Measurements from ENCODE around the gene VWA7. TPM values are rescaled to one million over a fixed set of nuclear protein-coding genes. Genes with fewer than 3 reads are reported as not detected.
"Not testable (repeated sequence)": the region's sequence is repeated elsewhere in the genome, so short reads cannot be mapped to it uniquely, and the experiment has no call there.

The VWA7 gene
- total and polyA plus RNA-seq, 2 donors from 2014 or later: 10.2 to 32.5 TPM

DNA sequence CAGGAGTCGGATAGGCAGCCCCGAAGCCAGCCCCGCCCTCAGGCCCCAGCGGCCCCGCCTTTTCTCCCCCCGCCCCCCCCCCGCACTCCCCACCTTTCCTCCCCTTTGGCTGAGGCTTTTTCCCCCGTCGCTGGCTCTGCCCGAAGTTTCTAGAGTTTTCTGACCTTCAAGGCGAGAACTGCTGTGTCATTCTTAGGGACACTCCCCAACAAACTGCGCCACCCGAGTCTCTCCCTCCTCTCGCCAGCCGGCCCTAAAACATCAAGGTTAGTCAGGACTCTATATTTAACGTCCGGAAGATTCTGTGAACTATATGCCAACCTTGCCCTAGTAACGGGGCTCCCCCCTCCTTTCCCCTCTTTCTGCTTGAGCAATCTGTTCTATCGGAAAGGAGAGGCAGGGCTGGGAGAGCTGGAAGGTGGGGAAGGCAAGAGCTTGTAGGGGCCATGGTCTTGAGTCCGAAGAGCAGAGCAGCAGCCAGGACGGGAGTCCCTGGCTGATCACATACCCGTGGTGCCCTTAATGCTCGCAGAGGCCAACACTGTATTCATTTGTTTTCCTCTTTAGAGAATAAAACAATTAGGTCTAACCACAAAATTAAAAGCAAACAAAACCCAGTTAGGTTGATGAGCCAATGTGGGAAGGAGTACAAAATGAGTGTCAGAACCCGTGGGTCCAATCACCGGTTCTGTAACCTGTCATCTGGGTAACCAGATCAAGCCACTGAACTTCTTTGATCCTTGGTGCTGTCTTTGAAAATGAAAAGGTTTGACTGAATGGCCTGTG lies 45.1 kb upstream of the VWA7 start:
- H3K9me3 ChIP-seq (ENCODE audit: control insufficient read depth in 2 of 3, insufficient read depth in 1 of 3, low read length in 3 of 3): no peaks in the 10 kb centered on the region
- H3K4me1 ChIP-seq (ENCODE audit: control insufficient read depth in 2 of 3, insufficient read depth in 2 of 3, low read depth in 1 of 3, low read length in 3 of 3): peaks cover 5 to 22% (median 18%) of the 10 kb centered on the region in 3 donors
- peak overlapping the region; percentile 80 to 100 (median 100) for H3K9ac ChIP-seq (ENCODE audit: low read length in 3 of 3)
- no peaks in the 10 kb centered on the region for H3K27me3 ChIP-seq (ENCODE audit: control insufficient read depth, insufficient read depth, low read length)
- DNase-seq (peak; percentile 78 to 92 (median 86)), FAIRE-seq (no peak)
- intact Hi-C loops (cut with DNase I): no loop called here
- peak overlapping the region; percentile 73 to 87 (median 85) for H3K4me3 ChIP-seq (ENCODE audit: low read length in 3 of 3)
- TF ChIP-seq, protein P1, sequence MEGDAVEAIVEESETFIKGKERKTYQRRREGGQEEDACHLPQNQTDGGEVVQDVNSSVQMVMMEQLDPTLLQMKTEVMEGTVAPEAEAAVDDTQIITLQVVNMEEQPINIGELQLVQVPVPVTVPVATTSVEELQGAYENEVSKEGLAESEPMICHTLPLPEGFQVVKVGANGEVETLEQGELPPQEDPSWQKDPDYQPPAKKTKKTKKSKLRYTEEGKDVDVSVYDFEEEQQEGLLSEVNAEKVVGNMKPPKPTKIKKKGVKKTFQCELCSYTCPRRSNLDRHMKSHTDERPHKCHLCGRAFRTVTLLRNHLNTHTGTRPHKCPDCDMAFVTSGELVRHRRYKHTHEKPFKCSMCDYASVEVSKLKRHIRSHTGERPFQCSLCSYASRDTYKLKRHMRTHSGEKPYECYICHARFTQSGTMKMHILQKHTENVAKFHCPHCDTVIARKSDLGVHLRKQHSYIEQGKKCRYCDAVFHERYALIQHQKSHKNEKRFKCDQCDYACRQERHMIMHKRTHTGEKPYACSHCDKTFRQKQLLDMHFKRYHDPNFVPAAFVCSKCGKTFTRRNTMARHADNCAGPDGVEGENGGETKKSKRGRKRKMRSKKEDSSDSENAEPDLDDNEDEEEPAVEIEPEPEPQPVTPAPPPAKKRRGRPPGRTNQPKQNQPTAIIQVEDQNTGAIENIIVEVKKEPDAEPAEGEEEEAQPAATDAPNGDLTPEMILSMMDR (IDR thresholded peaks at IDR 0.05; ENCODE audit: borderline replicate concordance, extremely low read depth, insufficient read depth): no peak
- H3K36me3 ChIP-seq (ENCODE audit: control insufficient read depth in 2 of 3, insufficient read depth in 3 of 3, low read length in 3 of 3): no peaks in the 10 kb centered on the region
- H3K27ac ChIP-seq (ENCODE audit: low read depth in 2 of 2, low read length in 2 of 2): peak overlapping the region; percentile 99 to 100

DNA sequence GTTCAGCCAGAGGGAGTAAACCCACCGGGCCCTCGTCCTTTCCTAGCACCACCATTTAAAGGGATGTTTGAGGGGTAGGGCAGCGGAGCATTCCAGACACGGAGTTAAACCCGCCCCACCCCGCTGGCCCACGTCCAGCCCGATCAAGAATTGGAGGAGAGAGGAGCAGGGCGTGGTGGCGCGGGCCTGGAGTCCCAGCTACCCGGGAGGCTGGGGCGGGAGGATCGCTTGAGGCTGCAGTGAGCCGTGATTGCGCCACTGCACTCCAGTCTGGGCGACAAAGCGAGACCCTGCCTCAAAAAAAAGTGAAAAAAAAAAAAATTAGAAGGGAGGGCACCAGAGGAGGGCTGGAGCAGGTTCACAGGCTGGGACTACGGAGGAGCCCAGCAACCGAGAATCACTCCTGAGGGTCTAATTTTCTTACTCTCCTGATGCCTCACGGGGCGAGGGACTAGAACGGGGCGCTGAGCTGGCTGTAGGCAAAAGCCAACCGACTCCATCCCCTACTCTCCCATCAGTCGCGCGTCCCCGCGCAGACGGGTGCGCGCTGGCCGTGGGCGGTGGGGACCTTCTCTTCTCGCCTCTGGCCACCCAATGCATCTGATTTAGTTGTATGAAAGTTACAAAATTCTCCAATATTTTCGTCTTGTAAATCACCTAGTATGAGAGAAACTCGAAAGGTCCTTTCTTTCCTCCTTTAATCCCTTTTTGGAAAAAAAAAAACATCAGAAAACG lies 44.3 kb upstream of the VWA7 start:
- intact Hi-C loops (cut with DNase I): no loop called here
- Histone ChIP-seq H3K4me1 (ENCODE audit: control insufficient read depth in 2 of 3, insufficient read depth in 2 of 3, low read depth in 1 of 3, low read length in 3 of 3) (peaks cover 2 to 22% (median 14%) of the 10 kb centered on the region in 3 donors), H3K27me3 (ENCODE audit: control insufficient read depth, insufficient read depth, low read length) (no peaks in the 10 kb centered on the region), H3K9ac (ENCODE audit: low read length in 3 of 3) (peak overlapping the region; percentile 80 to 100 (median 93)), H3K27ac (ENCODE audit: low read depth in 2 of 2, low read length in 2 of 2) (peak overlapping the region; percentile 99 to 100), H3K36me3 (ENCODE audit: control insufficient read depth in 2 of 3, insufficient read depth in 3 of 3, low read length in 3 of 3) (no peaks in the 10 kb centered on the region), H3K9me3 (ENCODE audit: control insufficient read depth in 2 of 3, insufficient read depth in 1 of 3, low read length in 3 of 3) (no peaks in the 10 kb centered on the region), H3K4me3 (ENCODE audit: low read length in 3 of 3) (peak overlapping the region; percentile 72 to 87 (median 73))
- peak; percentile 59 to 91 (median 86) for DNase-seq
- no peak for FAIRE-seq
- TF ChIP-seq, protein P1 (IDR thresholded peaks at IDR 0.05; ENCODE audit: borderline replicate concordance, extremely low read depth, insufficient read depth): no peak

DNA sequence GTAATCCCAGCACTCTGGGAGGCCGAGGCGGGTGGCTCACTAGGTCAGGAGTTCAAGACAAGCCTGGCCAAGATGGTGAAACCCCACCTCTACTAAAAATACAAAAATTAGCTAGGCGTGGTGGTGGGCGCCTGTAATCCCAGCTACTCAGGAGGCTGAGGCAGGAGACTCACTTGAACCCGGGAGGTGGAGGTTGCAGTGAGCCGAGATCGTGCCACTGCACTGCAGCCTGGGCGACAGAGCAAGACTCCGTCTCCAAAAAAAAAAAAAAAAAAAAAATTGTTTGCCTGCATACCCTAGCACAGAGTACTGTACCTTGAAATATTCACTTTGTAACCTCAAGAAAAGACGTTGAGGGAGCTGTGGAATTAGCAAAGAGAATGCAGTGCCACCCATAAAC lies 43.3 kb upstream of the VWA7 start:
- H3K36me3 ChIP-seq (ENCODE audit: control insufficient read depth in 2 of 3, insufficient read depth in 3 of 3, low read length in 3 of 3); H3K9me3 ChIP-seq (ENCODE audit: control insufficient read depth in 2 of 3, insufficient read depth in 1 of 3, low read length in 3 of 3); H3K27me3 ChIP-seq (ENCODE audit: control insufficient read depth, insufficient read depth, low read length); FAIRE-seq; intact Hi-C loops (cut with DNase I); H3K4me3 ChIP-seq (ENCODE audit: low read length in 3 of 3): not testable (repeated sequence)
- peaks cover 0 to 16% (median 12%) of the 10 kb centered on the region in 3 donors for H3K4me1 ChIP-seq (ENCODE audit: control insufficient read depth in 2 of 3, insufficient read depth in 2 of 3, low read depth in 1 of 3, low read length in 3 of 3)
- H3K27ac ChIP-seq (ENCODE audit: low read depth in 2 of 2, low read length in 2 of 2): peak overlapping the region in 1 of 2 donors; percentile 100
- peak overlapping the region in 1 of 3 donors; percentile 93 for H3K9ac ChIP-seq (ENCODE audit: low read length in 3 of 3)
- DNase-seq: peak in 1 of 5 donors; percentile 49

DNA sequence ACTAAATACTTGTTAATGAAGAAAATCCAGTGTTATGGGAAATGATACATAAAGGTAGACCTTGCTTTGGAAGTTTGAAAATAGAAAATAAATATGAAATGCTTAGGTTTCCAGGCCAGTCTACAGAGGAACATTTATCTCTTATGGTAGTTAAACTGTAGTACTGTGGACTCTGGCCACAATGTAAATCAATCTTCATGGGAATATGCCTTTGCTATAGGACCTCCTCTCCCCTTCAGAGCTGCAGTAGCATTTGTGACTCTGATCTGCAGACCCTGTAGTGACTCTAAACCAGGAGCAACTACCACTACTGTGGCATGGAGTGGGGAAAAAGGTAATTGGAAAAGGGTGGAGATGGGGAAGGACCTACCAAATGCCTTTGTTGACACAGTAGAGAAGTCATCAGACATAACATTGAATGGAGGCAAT lies 42.8 kb upstream of the VWA7 start:
- FAIRE-seq (no peak), DNase-seq (peak in 1 of 5 donors; percentile 44)
- Histone ChIP-seq H3K36me3 (ENCODE audit: control insufficient read depth in 2 of 3, insufficient read depth in 3 of 3, low read length in 3 of 3) (no peaks in the 10 kb centered on the region), H3K4me3 (ENCODE audit: low read length in 3 of 3) (no peak overlapping the region), H3K9me3 (ENCODE audit: control insufficient read depth in 2 of 3, insufficient read depth in 1 of 3, low read length in 3 of 3) (no peaks in the 10 kb centered on the region), H3K27ac (ENCODE audit: low read depth in 2 of 2, low read length in 2 of 2) (peak overlapping the region; percentile 73 to 82), H3K4me1 (ENCODE audit: control insufficient read depth in 2 of 3, insufficient read depth in 2 of 3, low read depth in 1 of 3, low read length in 3 of 3) (peaks cover 0 to 14% (median 12%) of the 10 kb centered on the region in 3 donors), H3K27me3 (ENCODE audit: control insufficient read depth, insufficient read depth, low read length) (no peaks in the 10 kb centered on the region), H3K9ac (ENCODE audit: low read length in 3 of 3) (peak overlapping the region in 1 of 3 donors; percentile 19)
- intact Hi-C loops (cut with DNase I): no loop called here
- TF ChIP-seq, protein P1 (IDR thresholded peaks at IDR 0.05; ENCODE audit: borderline replicate concordance, extremely low read depth, insufficient read depth): no peak

DNA sequence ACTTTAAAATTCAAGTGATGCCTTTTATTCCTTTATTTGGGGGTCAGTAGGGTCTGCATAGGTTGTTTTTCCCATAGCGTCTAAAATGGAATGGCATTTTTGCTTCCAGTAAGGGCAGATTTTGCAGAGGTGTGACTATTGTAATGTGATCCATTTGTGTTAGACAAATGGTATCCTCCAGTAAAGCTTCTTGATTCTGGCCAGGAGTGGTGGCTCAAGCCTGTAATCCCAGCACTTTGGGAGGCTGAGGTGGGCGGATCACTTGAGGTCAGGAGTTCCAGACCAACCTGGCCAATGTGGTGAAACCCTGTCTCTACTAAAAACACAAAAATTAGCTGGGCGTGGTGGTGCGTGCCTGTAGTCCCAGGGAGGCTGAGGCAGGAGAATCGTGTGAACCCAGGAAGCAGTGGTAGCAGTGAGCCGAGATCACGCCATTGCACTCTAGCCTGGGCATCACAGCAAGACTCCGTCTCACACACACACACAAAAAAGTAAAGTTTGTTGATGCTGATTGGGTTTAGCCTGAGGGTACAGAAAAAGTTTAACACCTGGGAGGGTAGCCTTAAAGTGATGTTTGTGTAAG lies 40.9 kb upstream of the VWA7 start:
- Histone ChIP-seq H3K4me3 (ENCODE audit: low read length in 3 of 3) (peak overlapping the region; percentile 54 to 69 (median 63)), H3K27ac (ENCODE audit: low read depth in 2 of 2, low read length in 2 of 2) (peak overlapping the region; percentile 78 to 91), H3K9ac (ENCODE audit: low read length in 3 of 3) (peak overlapping the region in 2 of 3 donors; percentile 30 to 79), H3K4me1 (ENCODE audit: control insufficient read depth in 2 of 3, insufficient read depth in 2 of 3, low read depth in 1 of 3, low read length in 3 of 3) (peaks cover 4 to 17% (median 10%) of the 10 kb centered on the region in 3 donors)
- intact Hi-C loops (cut with DNase I); H3K9me3 ChIP-seq (ENCODE audit: control insufficient read depth in 2 of 3, insufficient read depth in 1 of 3, low read length in 3 of 3); FAIRE-seq; H3K27me3 ChIP-seq (ENCODE audit: control insufficient read depth, insufficient read depth, low read length); H3K36me3 ChIP-seq (ENCODE audit: control insufficient read depth in 2 of 3, insufficient read depth in 3 of 3, low read length in 3 of 3): not testable (repeated sequence)
- DNase-seq: peak in 1 of 5 donors; percentile 23
